Upper lobe of right lung (tissue), 1 donor: ENCODE measurements around the gene VKORC1L1. TPM values are rescaled to one million over a fixed set of nuclear protein-coding genes. Genes with fewer than 3 reads are reported as not detected.
"Not testable (repeated sequence)": the region's sequence is repeated elsewhere in the genome, so short reads cannot be mapped to it uniquely, and the experiment has no call there.

Experiments
- ATAC-seq: fragments of 200-7000 bp; cut with Tn5 transposase; one replicate; pipeline ENCODE4 v1.9.1; 2020; ENCODE audit warnings: mild to moderate bottlenecking, moderate library complexity
- DNase-seq: peaks from one replicate; pipeline ENCODE4 v3.0.0-alpha.2; 2020
- H3K27ac ChIP-seq: fragments of 200-600 bp; one replicate; pipeline ENCODE4 v1.8.0; 2022
- H3K27me3 ChIP-seq: fragments of 200-600 bp; one replicate; pipeline ENCODE4 v1.8.0; 2022; ENCODE audit warnings: mild to moderate bottlenecking
- H3K36me3 ChIP-seq: fragments of 200-600 bp; one replicate; pipeline ENCODE4 v1.8.0; 2022
- H3K4me1 ChIP-seq: fragments of 200-600 bp; one replicate; pipeline ENCODE4 v1.8.0; 2022
- H3K4me3 ChIP-seq: fragments of 200-600 bp; one replicate; pipeline ENCODE4 v1.8.0; 2022; ENCODE audit warnings: mild to moderate bottlenecking
- H3K9me3 ChIP-seq: fragments of 200-600 bp; one replicate; pipeline ENCODE4 v1.8.0; 2022
- intact Hi-C: fragments of 100-400 bp; cut with DNase I; formaldehyde crosslinking; loops from one replicate; pipeline ENCODE4 v1.11.0; 2022
- total RNA-seq: library from RNA; stranded (reverse); fragmentation: NEBNext Ultra II Directional; extraction: Animal tissue kit (Norgen Biotek cat#: 25700); gene quantifications from one replicate; pipeline ENCODE4 v1.2.1, GENCODE V29; 2021
- TF ChIP-seq, protein P1 (sequence below): fragments of 200-600 bp; IDR thresholded peaks from one replicate; pipeline ENCODE4 v1.8.0; 2022; ENCODE audit warnings: antibody characterized with exemption
- donor health status: DM: no; HTN: yes; CAD: no; lungs with severe emphysema.

The VKORC1L1 gene
- total RNA-seq, 1 donor from 2014 or later = 45.2 TPM

GRCh38 chr7:65840446-65840845, 32.4 kb upstream of the VKORC1L1 start:
- no peak for DNase-seq
- H3K9me3 ChIP-seq = no peaks in the 10 kb centered on the region
- no peaks in the 10 kb centered on the region for H3K27me3 ChIP-seq
- intact Hi-C loops = no loop called here
- no peak overlapping the region for H3K27ac ChIP-seq
- no peak overlapping the region for H3K4me3 ChIP-seq
- H3K36me3 ChIP-seq = no peaks in the 10 kb centered on the region
- peak; percentile 15 for ATAC-seq
- TF ChIP-seq, protein P1, sequence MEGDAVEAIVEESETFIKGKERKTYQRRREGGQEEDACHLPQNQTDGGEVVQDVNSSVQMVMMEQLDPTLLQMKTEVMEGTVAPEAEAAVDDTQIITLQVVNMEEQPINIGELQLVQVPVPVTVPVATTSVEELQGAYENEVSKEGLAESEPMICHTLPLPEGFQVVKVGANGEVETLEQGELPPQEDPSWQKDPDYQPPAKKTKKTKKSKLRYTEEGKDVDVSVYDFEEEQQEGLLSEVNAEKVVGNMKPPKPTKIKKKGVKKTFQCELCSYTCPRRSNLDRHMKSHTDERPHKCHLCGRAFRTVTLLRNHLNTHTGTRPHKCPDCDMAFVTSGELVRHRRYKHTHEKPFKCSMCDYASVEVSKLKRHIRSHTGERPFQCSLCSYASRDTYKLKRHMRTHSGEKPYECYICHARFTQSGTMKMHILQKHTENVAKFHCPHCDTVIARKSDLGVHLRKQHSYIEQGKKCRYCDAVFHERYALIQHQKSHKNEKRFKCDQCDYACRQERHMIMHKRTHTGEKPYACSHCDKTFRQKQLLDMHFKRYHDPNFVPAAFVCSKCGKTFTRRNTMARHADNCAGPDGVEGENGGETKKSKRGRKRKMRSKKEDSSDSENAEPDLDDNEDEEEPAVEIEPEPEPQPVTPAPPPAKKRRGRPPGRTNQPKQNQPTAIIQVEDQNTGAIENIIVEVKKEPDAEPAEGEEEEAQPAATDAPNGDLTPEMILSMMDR = no peak
- no peaks in the 10 kb centered on the region for H3K4me1 ChIP-seq

- H3K36me3 ChIP-seq, H3K9me3 ChIP-seq, ATAC-seq, intact Hi-C loops, H3K4me1 ChIP-seq, H3K27ac ChIP-seq, DNase-seq, H3K27me3 ChIP-seq, H3K4me3 ChIP-seq: not testable (repeated sequence)
These were observed 29.3 kb upstream of the VKORC1L1 start for GRCh38 chr7:65843616-65844015.

GRCh38 chr7:65846008-65846570, 26.8 kb upstream of the VKORC1L1 start:
- Histone ChIP-seq H3K4me3 (no peak overlapping the region), H3K4me1 (no peaks in the 10 kb centered on the region), H3K36me3 (no peaks in the 10 kb centered on the region), H3K27ac (no peak overlapping the region), H3K27me3 (no peaks in the 10 kb centered on the region), H3K9me3 (no peaks in the 10 kb centered on the region)
- ATAC-seq (no peak), DNase-seq (no peak)
- TF ChIP-seq, protein P1 = no peak
- intact Hi-C loops = no loop called here

- H3K27ac ChIP-seq, H3K9me3 ChIP-seq, H3K27me3 ChIP-seq, H3K4me3 ChIP-seq, DNase-seq, H3K4me1 ChIP-seq, intact Hi-C loops, ATAC-seq, H3K36me3 ChIP-seq: not testable (repeated sequence)
These were observed 19.4 kb upstream of the VKORC1L1 start for GRCh38 chr7:65853426-65853825.

DNA sequence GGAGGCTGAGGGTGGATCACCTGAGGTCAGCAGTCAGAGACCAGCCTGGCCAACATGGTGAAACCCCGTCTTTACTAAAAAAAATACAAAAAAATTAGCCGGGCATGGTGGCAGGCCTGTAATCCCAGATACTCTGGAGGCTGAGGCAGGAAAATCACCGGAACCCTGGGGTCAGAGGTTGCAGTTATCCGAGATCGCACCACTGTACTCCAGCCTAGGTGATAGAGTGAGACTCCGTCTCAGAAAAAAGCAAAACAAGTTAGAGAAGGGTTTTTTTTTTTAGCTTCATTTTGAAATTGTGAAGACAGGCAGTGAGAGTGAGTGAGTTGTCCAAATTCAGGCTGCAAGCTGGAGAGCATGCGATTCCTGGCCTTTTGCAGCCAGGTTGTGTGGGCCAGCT, 19.0 kb upstream of the VKORC1L1 start:
- ATAC-seq, intact Hi-C loops, H3K27ac ChIP-seq, H3K9me3 ChIP-seq, H3K36me3 ChIP-seq, DNase-seq, H3K27me3 ChIP-seq, H3K4me1 ChIP-seq, H3K4me3 ChIP-seq: not testable (repeated sequence)

DNA sequence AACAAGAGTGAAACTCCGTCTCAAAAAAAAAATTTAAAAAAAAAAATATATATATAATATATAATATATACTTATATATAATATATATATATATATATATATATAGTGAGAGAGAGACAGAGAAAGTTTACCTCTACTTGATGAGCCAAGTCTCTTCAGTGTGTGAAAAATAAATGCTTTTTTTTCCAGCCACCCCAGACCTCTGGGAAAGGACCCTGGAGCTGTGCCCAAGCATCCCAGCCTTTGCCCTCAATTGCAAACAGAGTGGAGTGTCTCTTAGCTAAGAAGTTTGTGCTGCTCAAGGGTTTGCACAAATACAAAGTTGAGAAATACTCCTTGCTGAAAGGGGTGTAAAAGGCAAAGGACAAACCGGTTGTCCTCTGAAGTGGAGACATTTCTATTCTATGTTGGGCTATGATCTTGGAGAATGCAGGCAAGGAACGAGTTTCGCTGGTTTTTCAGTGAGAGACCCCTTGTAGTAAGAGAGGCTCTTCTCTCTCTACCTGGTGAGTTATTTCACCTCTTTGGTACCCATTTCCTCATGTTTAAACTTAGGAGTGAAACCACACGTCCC, 15.5 kb upstream of the VKORC1L1 start:
- H3K36me3 ChIP-seq, H3K4me3 ChIP-seq, H3K9me3 ChIP-seq, intact Hi-C loops, H3K4me1 ChIP-seq, H3K27me3 ChIP-seq: not testable (repeated sequence)
- H3K27ac ChIP-seq = peak overlapping the region; percentile 74
- ATAC-seq = peak; percentile 91
- DNase-seq = peak; percentile 90

GRCh38 chr7:65858660-65859059, 14.2 kb upstream of the VKORC1L1 start:
- intact Hi-C loops, H3K36me3 ChIP-seq, ATAC-seq, H3K4me3 ChIP-seq, H3K27ac ChIP-seq, DNase-seq, H3K9me3 ChIP-seq, H3K27me3 ChIP-seq, H3K4me1 ChIP-seq: not testable (repeated sequence)

GRCh38 chr7:65866244-65866643, 6.6 kb upstream of the VKORC1L1 start:
- ATAC-seq, intact Hi-C loops, H3K36me3 ChIP-seq, H3K27ac ChIP-seq, H3K4me3 ChIP-seq, DNase-seq, H3K9me3 ChIP-seq, H3K4me1 ChIP-seq, H3K27me3 ChIP-seq: not testable (repeated sequence)

DNA sequence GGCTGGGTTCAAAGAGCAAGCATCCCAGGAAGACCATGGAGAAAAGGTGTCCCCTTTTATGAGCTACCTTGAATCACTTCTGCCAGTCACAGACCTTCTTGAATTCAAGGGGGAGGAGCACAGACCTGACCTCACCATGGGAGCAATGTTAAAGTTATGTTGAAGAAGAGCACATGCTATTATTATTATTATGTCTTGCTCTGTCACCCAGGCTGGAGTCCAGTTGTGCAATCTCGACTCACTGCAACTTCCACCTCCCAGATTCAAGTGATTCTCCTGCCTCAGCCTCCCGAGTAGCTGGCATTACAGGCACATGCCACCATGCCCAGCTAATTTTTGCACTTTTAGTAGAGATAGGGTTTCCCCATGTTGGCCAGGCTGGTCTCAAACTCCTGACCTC, 5.2 kb upstream of the VKORC1L1 start:
- H3K4me1 ChIP-seq, DNase-seq, intact Hi-C loops, H3K36me3 ChIP-seq, H3K27me3 ChIP-seq, ATAC-seq, H3K9me3 ChIP-seq, H3K4me3 ChIP-seq, H3K27ac ChIP-seq: not testable (repeated sequence)

DNA sequence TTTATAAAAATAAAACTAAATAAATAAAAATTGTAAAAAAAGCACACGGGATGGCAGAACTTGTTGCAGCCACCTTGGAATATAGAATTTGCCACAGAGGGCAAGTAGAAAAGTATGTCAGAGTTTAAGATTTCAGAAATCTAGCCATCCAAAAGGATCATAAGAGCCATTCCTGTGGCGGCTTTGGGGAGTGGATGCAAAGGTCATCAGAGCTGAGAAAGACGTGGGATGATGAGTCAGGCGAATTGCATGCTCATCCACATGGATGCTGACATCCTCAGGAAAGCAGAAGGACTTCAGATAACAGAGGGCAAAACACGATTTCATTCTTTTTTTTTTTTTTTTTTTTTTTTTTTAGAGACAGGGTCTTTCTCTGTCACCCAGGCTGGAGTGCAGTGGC, 3.6 kb upstream of the VKORC1L1 start:
- not testable (repeated sequence) for ATAC-seq, H3K4me3 ChIP-seq, H3K27me3 ChIP-seq

GRCh38 chr7:65871451-65871850, 1.4 kb upstream of the VKORC1L1 start:
- H3K36me3 ChIP-seq, H3K9me3 ChIP-seq, H3K4me3 ChIP-seq, DNase-seq, intact Hi-C loops, H3K27me3 ChIP-seq: not testable (repeated sequence)
- Histone ChIP-seq H3K4me1 (peaks cover 17% of the 10 kb centered on the region), H3K27ac (peak overlapping the region; percentile 58)
- ATAC-seq = peak; percentile 26

More for the DNA sequence above, 3.6 kb upstream of the VKORC1L1 start:
- intact Hi-C loops, H3K4me1 ChIP-seq, DNase-seq, H3K27ac ChIP-seq, H3K9me3 ChIP-seq, H3K36me3 ChIP-seq: not testable (repeated sequence)

- peak; percentile 74 for DNase-seq
- peaks cover 17% of the 10 kb centered on the region for H3K4me1 ChIP-seq
- peak overlapping the region; percentile 84 for H3K27ac ChIP-seq
- H3K36me3 ChIP-seq, H3K27me3 ChIP-seq, intact Hi-C loops, H3K9me3 ChIP-seq: not testable (repeated sequence)
- peak overlapping the region; percentile 67 for H3K4me3 ChIP-seq
- ATAC-seq = peak; percentile 21
These were observed 814 bp downstream of the VKORC1L1 start for GRCh38 chr7:65873582-65874193.
